ENCODE results near the gene XXYLT1.
"Not testable (repeated sequence)": the region's sequence is repeated elsewhere in the genome, so short reads cannot be mapped to it uniquely, and the experiment has no call there.

- TF ChIP-seq SUZ12 (IDR thresholded peaks at IDR 0.05; ENCODE audit: extremely low read depth, insufficient read depth, insufficient read length); ZNF274 (IDR thresholded peaks at IDR 0.05; ENCODE audit: low read depth, low read length): not testable (repeated sequence)
These were observed 163.9 kb downstream of the XXYLT1 start for GRCh38 chr3:195107031-195107430.
